ENCODE measurements around the gene ATR.

- TF ChIP-seq CTCF (IDR thresholded peaks at IDR 0.05 in 2 of 3, conservative IDR thresholded peaks at IDR 0.05 in 1 of 3; ENCODE audit: control insufficient read depth in 2 of 3, extremely low read depth in 1 of 3, insufficient read depth in 1 of 3, low read depth in 3 of 3, low read length in 3 of 3) = no peak
- TF ChIP-seq CUX1 (IDR thresholded peaks at IDR 0.05; ENCODE audit: insufficient replicate concordance, low read depth, low read length) = no peak
- no peak for TF ChIP-seq ZNF274 (IDR thresholded peaks at IDR 0.05; ENCODE audit: insufficient read depth, insufficient read length)
- TF ChIP-seq MXI1 (IDR thresholded peaks at IDR 0.05; ENCODE audit: low read depth, low read length) = no peak
- TF ChIP-seq CEBPB (IDR thresholded peaks at IDR 0.05; ENCODE audit: borderline replicate concordance in 1 of 2, low read depth in 2 of 2, low read length in 2 of 2) = no peak
- TF ChIP-seq CBX3 (IDR thresholded peaks at IDR 0.05; ENCODE audit: borderline replicate concordance, low read depth) = no peak
- TF ChIP-seq ATF7 (IDR thresholded peaks at IDR 0.05; ENCODE audit: low read depth) = no peak
- no peak for TF ChIP-seq POLR2A (IDR thresholded peaks at IDR 0.05; ENCODE audit: low read depth, low read length)
- no peak for TF ChIP-seq USF2 (IDR thresholded peaks at IDR 0.05; ENCODE audit: borderline replicate concordance, low read depth, low read length)
- TF ChIP-seq RELA (IDR thresholded peaks at IDR 0.05; ENCODE audit: borderline replicate concordance, partially characterized antibody) = no peak
Measured at GRCh38 chr3:142489572-142490323, 88.8 kb downstream of the ATR start.
